Suprapubic skin (tissue), 4 donors: Measurements from ENCODE around the gene CFAP20DC.

ENCODE experiments used
- CTCF ChIP-seq, 2 donors: fragments of 200-600 bp in 1 of 2; fragments of 450-650 bp in 1 of 2; sonication (generic) in 1 of 2; IDR thresholded peaks; one replicate each; pipeline ENCODE4 v1.5.1; 2016 to 2019; ENCODE audit warnings: antibody characterized with exemption in 2 of 2, mild to moderate bottlenecking in 1 of 2, moderate library complexity in 1 of 2
- EP300 ChIP-seq: sonication (generic); formaldehyde crosslinking; IDR thresholded peaks from one replicate; pipeline ENCODE4 v1.6.1; 2017; ENCODE audit warnings: antibody characterized with exemption
- POLR2A ChIP-seq, 2 donors: fragments of 450-650 bp; IDR thresholded peaks; one replicate each; pipeline ENCODE4 v1.6.1; 2017; ENCODE audit warnings: antibody characterized with exemption in 2 of 2, mild to moderate bottlenecking in 2 of 2, moderate library complexity in 2 of 2
- POLR2AphosphoS5 ChIP-seq, 3 donors: sonication (generic); formaldehyde crosslinking; IDR thresholded peaks; one replicate each; pipeline ENCODE4 v1.6.1; 2017; ENCODE audit warnings: antibody characterized with exemption in 3 of 3

DNA sequence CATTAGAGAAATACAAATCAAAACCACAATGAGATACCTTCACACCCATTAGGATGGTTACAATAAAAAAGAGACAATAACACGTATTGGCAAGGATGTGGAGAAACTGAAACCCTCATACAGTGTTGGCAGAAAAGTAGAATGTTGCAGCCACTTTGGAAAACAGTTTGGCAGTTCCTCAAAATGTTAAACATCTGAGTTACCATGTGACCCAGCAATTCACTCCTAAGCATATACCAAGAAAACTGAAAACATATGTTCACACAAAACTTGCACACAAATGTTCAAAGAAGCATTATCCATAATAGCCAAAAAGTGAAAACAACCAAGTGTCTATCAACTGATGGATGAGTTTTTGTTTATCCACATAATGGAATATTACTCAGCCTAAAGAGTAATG, 216.3 kb downstream of the CFAP20DC start:
- TF ChIP-seq CTCF (IDR thresholded peaks at IDR 0.05) = no peak
- TF ChIP-seq POLR2A (IDR thresholded peaks at IDR 0.05) = no peak
- TF ChIP-seq EP300 = no peak
- TF ChIP-seq POLR2AphosphoS5 (IDR thresholded peaks at IDR 0.05) = no peak
